ENCODE measurements around the gene MCFD2.

GRCh38 chr2:46936566-46936965 lies 21.0 kb upstream of the MCFD2 start:
- TF ChIP-seq, protein P1, sequence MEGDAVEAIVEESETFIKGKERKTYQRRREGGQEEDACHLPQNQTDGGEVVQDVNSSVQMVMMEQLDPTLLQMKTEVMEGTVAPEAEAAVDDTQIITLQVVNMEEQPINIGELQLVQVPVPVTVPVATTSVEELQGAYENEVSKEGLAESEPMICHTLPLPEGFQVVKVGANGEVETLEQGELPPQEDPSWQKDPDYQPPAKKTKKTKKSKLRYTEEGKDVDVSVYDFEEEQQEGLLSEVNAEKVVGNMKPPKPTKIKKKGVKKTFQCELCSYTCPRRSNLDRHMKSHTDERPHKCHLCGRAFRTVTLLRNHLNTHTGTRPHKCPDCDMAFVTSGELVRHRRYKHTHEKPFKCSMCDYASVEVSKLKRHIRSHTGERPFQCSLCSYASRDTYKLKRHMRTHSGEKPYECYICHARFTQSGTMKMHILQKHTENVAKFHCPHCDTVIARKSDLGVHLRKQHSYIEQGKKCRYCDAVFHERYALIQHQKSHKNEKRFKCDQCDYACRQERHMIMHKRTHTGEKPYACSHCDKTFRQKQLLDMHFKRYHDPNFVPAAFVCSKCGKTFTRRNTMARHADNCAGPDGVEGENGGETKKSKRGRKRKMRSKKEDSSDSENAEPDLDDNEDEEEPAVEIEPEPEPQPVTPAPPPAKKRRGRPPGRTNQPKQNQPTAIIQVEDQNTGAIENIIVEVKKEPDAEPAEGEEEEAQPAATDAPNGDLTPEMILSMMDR (IDR thresholded peaks at IDR 0.05; ENCODE audit: poor library complexity) = no peak
- TF ChIP-seq EZH2 (IDR thresholded peaks at IDR 0.05; ENCODE audit: borderline replicate concordance) = no peak
